PC-9 (cell line): Measurements from ENCODE around the gene NHS.

Source experiments
- EZH2 ChIP-seq: fragments of 200-600 bp; sonication (generic); IDR thresholded peaks from 2 replicates; pipeline ENCODE4 v1.8.0; 2017; ENCODE audit warnings: antibody characterized with exemption, low read depth
- TF ChIP-seq, protein P1 (sequence below): fragments of 200-600 bp; sonication (generic); conservative IDR thresholded peaks from 2 replicates; pipeline ENCODE4 v1.6.1; 2017; ENCODE audit warnings: mixed run types, antibody characterized with exemption, mild to moderate bottlenecking, moderate library complexity

DNA sequence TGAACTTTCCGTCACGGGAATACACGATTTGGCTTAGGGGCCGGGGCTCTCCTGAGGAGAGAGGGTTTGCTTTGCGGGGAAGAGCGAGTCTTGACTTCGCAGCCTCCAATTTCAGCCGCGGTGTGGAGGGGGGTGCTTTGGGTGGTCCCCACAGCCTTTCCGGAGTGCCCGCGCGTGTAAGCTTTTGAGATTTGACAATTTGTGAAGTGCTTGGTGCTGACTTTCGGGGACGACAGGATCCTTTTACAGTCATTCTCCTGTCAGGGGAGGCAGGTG is 362.6 kb downstream of the NHS start:
- TF ChIP-seq, protein P1, sequence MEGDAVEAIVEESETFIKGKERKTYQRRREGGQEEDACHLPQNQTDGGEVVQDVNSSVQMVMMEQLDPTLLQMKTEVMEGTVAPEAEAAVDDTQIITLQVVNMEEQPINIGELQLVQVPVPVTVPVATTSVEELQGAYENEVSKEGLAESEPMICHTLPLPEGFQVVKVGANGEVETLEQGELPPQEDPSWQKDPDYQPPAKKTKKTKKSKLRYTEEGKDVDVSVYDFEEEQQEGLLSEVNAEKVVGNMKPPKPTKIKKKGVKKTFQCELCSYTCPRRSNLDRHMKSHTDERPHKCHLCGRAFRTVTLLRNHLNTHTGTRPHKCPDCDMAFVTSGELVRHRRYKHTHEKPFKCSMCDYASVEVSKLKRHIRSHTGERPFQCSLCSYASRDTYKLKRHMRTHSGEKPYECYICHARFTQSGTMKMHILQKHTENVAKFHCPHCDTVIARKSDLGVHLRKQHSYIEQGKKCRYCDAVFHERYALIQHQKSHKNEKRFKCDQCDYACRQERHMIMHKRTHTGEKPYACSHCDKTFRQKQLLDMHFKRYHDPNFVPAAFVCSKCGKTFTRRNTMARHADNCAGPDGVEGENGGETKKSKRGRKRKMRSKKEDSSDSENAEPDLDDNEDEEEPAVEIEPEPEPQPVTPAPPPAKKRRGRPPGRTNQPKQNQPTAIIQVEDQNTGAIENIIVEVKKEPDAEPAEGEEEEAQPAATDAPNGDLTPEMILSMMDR: no peak
- no peak for TF ChIP-seq EZH2
